ENCODE results near the gene CUX1. TPM values are rescaled to one million over a fixed set of nuclear protein-coding genes. Genes with fewer than 3 reads are reported as not detected.

Gene CUX1
- total RNA-seq, 4 donors from 2014 or later = 42.8 to 59.0 (median 47.4) TPM

- no peak for TF ChIP-seq CTCF (IDR thresholded peaks at IDR 0.05; ENCODE audit: low read depth)
Measured at GRCh38 chr7:102154425-102154824, 337.0 kb downstream of the CUX1 start.

- no peak for TF ChIP-seq CTCF (IDR thresholded peaks at IDR 0.05; ENCODE audit: low read depth)
Measured at GRCh38 chr7:102155821-102156441, 338.5 kb downstream of the CUX1 start.

GRCh38 chr7:102156867-102157266, 339.4 kb downstream of the CUX1 start:
- no peak for TF ChIP-seq CTCF (IDR thresholded peaks at IDR 0.05; ENCODE audit: low read depth)

- no peak for TF ChIP-seq CTCF (IDR thresholded peaks at IDR 0.05; ENCODE audit: low read depth)
Measured at GRCh38 chr7:102165136-102165535, 347.7 kb downstream of the CUX1 start.

- no peak for TF ChIP-seq CTCF (IDR thresholded peaks at IDR 0.05; ENCODE audit: low read depth)
Measured at GRCh38 chr7:102167254-102167653, 349.8 kb downstream of the CUX1 start.

GRCh38 chr7:102169651-102170392, 352.4 kb downstream of the CUX1 start:
- no peak for TF ChIP-seq CTCF (IDR thresholded peaks at IDR 0.05; ENCODE audit: low read depth)

- TF ChIP-seq CTCF (IDR thresholded peaks at IDR 0.05; ENCODE audit: low read depth) = no peak
Measured at GRCh38 chr7:102170393-102170970, 353.1 kb downstream of the CUX1 start.

Data from subcutaneous adipose tissue (tissue), 4 donors.